Activated CD8-positive, alpha-beta memory T cell treated with anti-CD3 and anti-CD28 coated beads for 48 hours (primary cell): Measurements from ENCODE around the gene PIK3R5.
"Not testable (repeated sequence)": the region's sequence is repeated elsewhere in the genome, so short reads cannot be mapped to it uniquely, and the experiment has no call there.

Experiments used
- DNase-seq, 3 experiments: peaks; one replicate each; pipeline ENCODE4 v3.0.0-alpha.2; 2020; ENCODE audit warnings: low read depth in 2 of 3, low spot score in 2 of 3

The PIK3R5 gene

DNA sequence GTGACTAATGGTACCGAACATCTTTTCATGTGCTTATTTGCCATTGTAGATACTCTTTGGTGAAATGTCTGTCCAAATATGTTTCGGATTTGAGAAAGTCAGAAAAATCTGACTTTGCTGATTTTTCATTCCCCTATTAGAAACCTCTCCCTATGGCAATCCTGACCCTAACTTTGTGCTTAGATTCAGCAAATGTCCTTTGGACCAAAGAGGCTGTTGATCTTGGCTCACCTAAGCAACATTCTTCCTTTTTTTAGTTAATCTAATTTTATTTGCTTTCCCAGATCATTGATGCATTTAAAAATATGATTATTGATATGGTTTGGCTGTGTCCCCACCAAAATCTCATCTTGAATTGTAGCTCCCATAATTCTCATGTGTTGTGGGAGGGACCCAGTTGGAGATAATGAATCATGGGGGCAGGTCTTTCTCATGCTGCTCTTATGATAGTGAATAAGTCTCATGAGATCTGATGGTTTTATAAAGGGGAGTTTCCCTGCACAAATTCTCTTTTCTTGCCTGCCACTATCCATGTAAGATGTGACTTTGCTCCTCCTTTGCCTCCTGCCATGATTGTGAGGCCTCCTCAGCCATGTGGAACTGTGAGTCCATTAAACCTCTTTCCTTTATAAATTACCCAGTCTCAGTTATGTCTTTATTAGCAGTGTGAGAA is 22.9 kb upstream of the PIK3R5 start:
- DNase-seq: not testable (repeated sequence)

GRCh38 chr17:8986295-8986694 is 20.8 kb upstream of the PIK3R5 start:
- DNase-seq: no peak

GRCh38 chr17:8985054-8985701 is 19.7 kb upstream of the PIK3R5 start:
- no peak for DNase-seq

GRCh38 chr17:8984225-8984624 is 18.7 kb upstream of the PIK3R5 start:
- DNase-seq: not testable (repeated sequence)

- DNase-seq: no peak
These were observed 15.9 kb upstream of the PIK3R5 start for GRCh38 chr17:8981443-8981842.

GRCh38 chr17:8979715-8980114 is 14.2 kb upstream of the PIK3R5 start:
- no peak for DNase-seq

GRCh38 chr17:8976638-8977037 is 11.1 kb upstream of the PIK3R5 start:
- DNase-seq: no peak

DNA sequence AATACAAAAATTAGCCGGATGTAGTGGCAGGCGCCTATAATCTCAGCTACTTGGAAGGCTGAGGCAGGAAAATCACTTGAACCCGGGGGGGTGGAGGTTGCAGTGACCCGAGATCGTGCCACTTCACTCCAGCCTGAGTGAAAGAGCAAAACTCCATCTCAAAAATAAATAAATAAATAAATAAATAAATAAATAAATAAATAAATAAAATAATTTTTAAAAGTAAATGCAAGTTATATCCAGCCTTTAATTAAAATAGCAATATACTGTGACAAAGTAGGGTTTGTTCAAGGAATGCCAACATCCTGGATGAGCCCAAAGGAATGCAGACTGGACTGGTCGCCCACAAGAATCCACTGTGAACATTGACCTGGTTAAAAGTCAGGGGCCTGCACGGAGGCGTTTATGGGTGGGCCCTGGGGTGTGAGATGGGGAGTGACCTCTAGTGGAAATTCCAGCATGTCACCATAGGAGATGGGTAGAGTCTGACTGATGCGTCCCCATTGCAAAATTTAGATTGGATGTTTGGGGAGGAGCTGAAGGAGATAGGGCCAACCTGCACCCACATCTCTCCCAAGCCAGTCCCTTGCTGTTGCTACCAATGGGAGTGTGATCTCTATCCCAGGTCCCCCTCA is 9.7 kb upstream of the PIK3R5 start:
- DNase-seq: no peak

GRCh38 chr17:8969901-8970300 is 4.4 kb upstream of the PIK3R5 start:
- no peak for DNase-seq

DNA sequence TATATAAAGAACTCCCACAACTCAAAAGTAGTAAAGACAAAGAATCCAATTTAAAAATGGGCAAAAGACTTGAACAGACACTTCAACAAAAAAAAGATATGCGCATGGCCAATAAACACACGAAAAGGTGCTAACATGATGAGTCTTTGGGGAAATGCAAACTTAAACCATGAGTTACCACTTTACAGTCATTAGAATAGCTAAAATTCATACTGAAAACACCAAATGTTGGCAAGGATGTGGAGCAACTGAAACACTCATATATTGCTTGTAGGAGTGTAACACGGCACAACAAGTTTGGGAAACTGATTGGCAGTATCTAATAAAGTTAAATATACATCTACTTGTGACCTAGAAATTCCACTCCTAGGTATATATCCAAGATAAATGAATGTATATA is 3.0 kb upstream of the PIK3R5 start:
- no peak for DNase-seq

- DNase-seq: no peak
These were observed 2.4 kb upstream of the PIK3R5 start for GRCh38 chr17:8967861-8968260.

GRCh38 chr17:8966926-8967325 is 1.4 kb upstream of the PIK3R5 start:
- DNase-seq: no peak

DNA sequence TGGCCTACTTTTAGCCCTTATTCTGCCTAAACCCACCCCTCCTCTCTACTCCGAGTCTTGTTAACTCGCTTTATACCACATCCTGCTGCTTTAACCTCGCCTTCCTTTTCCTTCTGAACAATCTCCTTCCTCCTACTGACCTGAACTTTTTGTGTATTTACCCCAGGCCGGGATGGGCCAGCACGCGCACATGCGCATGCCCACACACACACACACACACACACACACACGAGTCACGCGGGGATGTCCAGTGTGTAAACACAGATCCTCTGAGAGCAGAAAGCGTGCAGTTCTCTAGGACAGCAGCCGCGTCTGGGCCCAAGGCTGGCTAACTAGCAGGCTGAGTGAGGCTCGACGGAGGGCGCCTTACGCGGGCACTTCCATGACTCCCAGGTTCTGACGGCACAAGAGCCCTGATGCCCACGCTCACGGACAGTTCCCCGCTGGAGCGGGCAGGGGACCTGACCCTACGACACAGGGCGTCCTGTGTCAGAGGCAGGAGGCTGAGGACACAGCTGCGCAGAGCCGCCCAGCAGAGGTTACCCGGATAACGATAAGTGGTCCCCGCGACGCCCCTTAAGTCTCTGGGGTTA is 610 bp downstream of the PIK3R5 start:
- DNase-seq: no peak

- no peak for DNase-seq
These were observed 1.8 kb downstream of the PIK3R5 start for GRCh38 chr17:8963647-8964258.

DNA sequence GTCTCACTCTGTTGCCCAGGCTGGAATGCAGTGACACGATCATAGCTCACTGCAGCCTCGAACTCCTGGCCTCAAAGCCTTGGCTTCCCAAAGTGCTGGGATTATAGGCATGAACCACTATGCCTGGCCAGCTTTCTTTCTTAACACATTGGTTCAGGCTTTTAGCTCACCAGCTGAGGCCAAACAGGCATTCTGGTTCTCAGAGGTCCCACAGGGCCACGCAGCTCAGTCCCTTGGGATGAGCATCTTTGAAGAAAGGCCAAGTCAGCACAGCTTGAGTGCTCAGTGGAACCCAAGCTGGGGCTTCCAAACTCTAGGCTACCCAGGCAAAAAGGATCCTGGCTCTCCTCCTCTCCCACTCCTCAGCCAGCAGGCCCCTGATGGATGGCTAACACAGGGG is 2.5 kb downstream of the PIK3R5 start:
- DNase-seq: no peak

DNA sequence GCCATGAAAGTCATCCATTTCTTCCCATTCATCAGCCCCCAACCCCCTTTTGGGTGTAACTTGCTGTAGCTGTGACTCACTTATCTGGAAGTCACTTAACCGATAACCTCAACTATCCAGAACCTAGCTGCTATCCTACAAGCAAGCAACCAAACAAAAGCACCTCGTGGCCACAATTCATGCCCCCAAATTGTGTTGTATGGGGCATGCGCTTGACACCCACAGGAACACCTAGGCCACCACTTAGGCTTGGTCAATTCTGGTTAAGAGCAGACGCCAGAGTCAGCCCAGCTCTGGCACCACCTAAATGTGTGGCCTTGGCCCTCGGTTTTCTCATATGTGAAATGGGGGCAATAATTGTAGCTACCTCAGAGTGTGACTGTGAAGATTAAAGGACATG is 3.7 kb downstream of the PIK3R5 start:
- DNase-seq: no peak

- no peak for DNase-seq
These were observed 5.0 kb downstream of the PIK3R5 start for GRCh38 chr17:8960325-8961140.

DNA sequence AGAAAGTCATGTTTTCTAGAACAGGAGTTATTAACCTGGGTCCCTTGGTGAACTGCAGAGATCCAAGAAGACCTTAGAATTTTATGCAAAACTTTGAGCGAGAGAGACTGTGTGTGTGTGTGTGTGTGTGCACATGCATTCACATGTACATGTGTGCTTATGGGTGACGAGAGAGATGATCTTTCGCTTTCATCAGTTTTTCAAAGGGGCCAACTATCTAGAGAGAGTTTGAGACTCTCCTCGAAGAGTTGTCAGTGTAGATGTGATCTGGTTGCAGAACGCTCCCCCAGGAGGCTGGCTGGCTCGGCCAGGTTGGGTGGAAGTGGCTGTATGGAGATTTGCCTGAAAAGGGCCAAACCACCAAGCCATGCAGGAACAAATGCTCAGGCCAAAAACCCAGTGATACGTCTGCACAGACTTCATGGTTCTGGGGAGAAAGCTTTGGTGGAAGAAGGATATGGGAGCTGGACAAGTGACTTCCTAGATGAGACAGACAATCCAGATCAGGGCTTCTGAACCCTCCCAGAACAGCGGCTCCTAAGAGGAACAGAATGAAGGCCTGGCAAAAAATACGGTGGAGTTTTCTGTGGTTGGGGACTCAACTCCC is 6.1 kb downstream of the PIK3R5 start:
- no peak for DNase-seq

DNA sequence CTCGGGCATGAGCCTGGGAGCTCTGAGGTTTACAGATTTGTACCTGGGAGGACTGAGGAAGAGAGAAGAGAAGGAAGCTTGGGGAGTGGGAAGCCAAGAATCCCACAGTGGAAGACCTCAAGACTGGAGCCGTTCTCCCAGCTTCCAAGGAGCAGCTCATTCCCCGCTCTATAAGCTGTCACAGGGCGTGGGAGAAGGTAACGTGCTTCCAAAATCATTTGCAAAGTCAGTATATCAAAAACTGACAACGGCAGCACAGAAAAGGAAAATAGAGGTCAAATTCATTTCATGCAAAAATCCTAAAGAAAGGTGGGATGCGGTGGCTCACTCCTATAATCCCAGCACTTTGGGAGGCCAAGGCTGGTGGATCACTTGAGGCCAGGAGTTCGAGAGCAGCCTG is 7.8 kb downstream of the PIK3R5 start:
- DNase-seq: no peak

DNA sequence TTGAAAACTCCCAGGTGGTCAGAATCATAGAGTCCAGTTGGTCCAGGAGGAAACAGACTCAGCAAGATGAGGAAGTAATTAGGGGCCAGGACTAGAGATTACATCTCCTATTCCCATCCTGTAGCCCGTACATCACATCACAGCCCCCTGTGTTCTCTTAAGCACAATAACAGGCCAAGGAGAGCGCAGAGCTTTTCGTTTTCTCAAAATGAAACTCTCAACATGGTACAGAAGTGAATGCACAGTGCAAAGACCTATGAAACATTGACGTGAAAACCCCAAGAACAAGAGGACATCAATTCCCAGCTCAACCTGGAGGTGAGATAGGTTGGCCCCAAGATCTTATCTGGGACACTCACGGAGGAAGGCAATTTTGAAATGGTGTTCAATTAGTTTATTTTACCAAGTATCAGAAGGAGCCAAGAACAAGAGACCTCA is 9.0 kb downstream of the PIK3R5 start:
- no peak for DNase-seq
